IMR-90 (cell line): ENCODE results near the gene FRY. TPM values are rescaled to one million over a fixed set of nuclear protein-coding genes. Genes with fewer than 3 reads are reported as not detected.

Experiments used
- ATAC-seq: fragments of 200-7000 bp; cut with Tn5 transposase; 2 replicates; pipeline ENCODE4 v1.9.1; 2020; ENCODE audit warnings: low read depth, mild to moderate bottlenecking, moderate library complexity
- BruUV-seq: library from RNA; stranded (reverse); fragments of 400-500 nt; replicated peaks from 2 replicates; lab custom pipeline; 2021; lab: Mats Ljungman, UMichigan
- CTCF ChIA-PET: fragments of 300-600 bp; formaldehyde crosslinking; extraction: SDS; loops from one replicate; lab custom pipeline; 2021; ENCODE audit warnings: antibody characterized with exemption; lab: Yijun Ruan, JAX
- POLR2A ChIA-PET: fragments of 300-600 bp; sonication (Branson Sonifier 250); formaldehyde crosslinking; loops from one replicate; lab custom pipeline; 2022; ENCODE audit warnings: antibody characterized with exemption; ENCODE audit not compliant: unreplicated experiment; lab: Charles Lee
- DNase-seq: peaks from one replicate; pipeline ENCODE4 v3.0.0; 2013
- H2AFZ ChIP-seq: replicated peaks from 2 replicates; pipeline ENCODE3; 2013; ENCODE audit warnings: low read length, mild to moderate bottlenecking; ENCODE audit not compliant: poor library complexity
- H2AK5ac ChIP-seq: 2 replicates; pipeline ENCODE4 v1.6.1; 2013; ENCODE audit warnings: low read depth, low read length, inconsistent platforms
- H2AK9ac ChIP-seq: replicated peaks from 2 replicates; pipeline ENCODE3; 2013; ENCODE audit warnings: mild to moderate bottlenecking, low read depth, low read length, moderate library complexity; ENCODE audit not compliant: poor library complexity
- H2BK120ac ChIP-seq: 2 replicates; pipeline ENCODE4 v1.6.1; 2013; ENCODE audit warnings: low read depth, low read length, inconsistent platforms
- H2BK15ac ChIP-seq: 3 replicates; pipeline ENCODE4 v1.6.1; 2013; ENCODE audit warnings: low read depth, low read length, inconsistent platforms
- H2BK20ac ChIP-seq: 2 replicates; pipeline ENCODE4 v1.6.1; 2013; ENCODE audit warnings: low read depth, mild to moderate bottlenecking, inconsistent platforms, low read length, moderate library complexity
- H2BK5ac ChIP-seq: 2 replicates; pipeline ENCODE4 v1.6.1; 2013; ENCODE audit warnings: mild to moderate bottlenecking, low read depth, low read length, inconsistent platforms; ENCODE audit not compliant: poor library complexity, severe bottlenecking
- H3K14ac ChIP-seq: replicated peaks from 2 replicates; pipeline ENCODE4 v1.6.1; 2013; ENCODE audit warnings: low read depth, low read length, inconsistent platforms
- H3K18ac ChIP-seq: 2 replicates; pipeline ENCODE4 v1.6.1; 2013; ENCODE audit warnings: low read depth, low read length, control low read depth
- H3K23ac ChIP-seq: 2 replicates; pipeline ENCODE4 v1.6.1; 2013; ENCODE audit warnings: low read depth, low read length, inconsistent platforms
- H3K27ac ChIP-seq: 2 replicates; pipeline ENCODE4 v1.5.1; 2013; ENCODE audit warnings: mild to moderate bottlenecking, control low read depth, low read length; ENCODE audit not compliant: insufficient read depth
- H3K27me3 ChIP-seq: 2 replicates; pipeline ENCODE4 v1.6.1; 2013; ENCODE audit warnings: low read length; ENCODE audit not compliant: control insufficient read depth, insufficient read depth
- H3K36me3 ChIP-seq: 2 replicates; pipeline ENCODE4 v1.6.1; 2013; ENCODE audit warnings: low read length, mixed read lengths; ENCODE audit not compliant: control insufficient read depth, insufficient read depth
- H3K4ac ChIP-seq: 2 replicates; pipeline ENCODE4 v1.6.1; 2013; ENCODE audit warnings: low read depth, low read length, inconsistent platforms
- H3K4me1 ChIP-seq: 2 replicates; pipeline ENCODE4 v1.6.1; 2013; ENCODE audit warnings: low read length, mixed read lengths; ENCODE audit not compliant: control insufficient read depth, insufficient read depth
- H3K4me2 ChIP-seq: 2 replicates; pipeline ENCODE4 v1.6.1; 2013; ENCODE audit warnings: low read depth, mild to moderate bottlenecking, control low read depth, low read length, moderate library complexity
- H3K4me3 ChIP-seq: 2 replicates; pipeline ENCODE4 v1.5.1; 2013; ENCODE audit warnings: low read depth, mild to moderate bottlenecking, control low read depth, low read length, moderate library complexity; ENCODE audit not compliant: insufficient read depth
- H3K56ac ChIP-seq: 2 replicates; pipeline ENCODE4 v1.6.1; 2013; ENCODE audit warnings: low read length, inconsistent platforms; ENCODE audit not compliant: insufficient read depth; ENCODE audit errors: extremely low read depth
- H3K79me1 ChIP-seq, 2 experiments: 2 replicates each; pipeline ENCODE4 v1.6.1; 2013; ENCODE audit warnings: low read length in 2 of 2, inconsistent platforms in 1 of 2, low read depth in 1 of 2
- H3K9ac ChIP-seq: 2 replicates; pipeline ENCODE4 v1.6.1; 2013; ENCODE audit warnings: low read depth, low read length, control low read depth
- H3K9me1 ChIP-seq: 2 replicates; pipeline ENCODE4 v1.6.1; 2013; ENCODE audit warnings: low read length, inconsistent platforms; ENCODE audit not compliant: insufficient read depth
- H3K9me3 ChIP-seq: 2 replicates; pipeline ENCODE4 v1.6.1; 2013; ENCODE audit warnings: low read length; ENCODE audit not compliant: control insufficient read depth, insufficient read depth
- H4K20me1 ChIP-seq: 2 replicates; pipeline ENCODE4 v1.6.1; 2013; ENCODE audit warnings: low read length, inconsistent platforms; ENCODE audit not compliant: insufficient read depth
- H4K5ac ChIP-seq: 2 replicates; pipeline ENCODE4 v1.6.1; 2013; ENCODE audit warnings: mild to moderate bottlenecking, low read depth, low read length, control low read depth
- H4K8ac ChIP-seq, 2 experiments: 2 replicates each; pipeline ENCODE4 v1.6.1; 2013; ENCODE audit warnings: low read depth in 2 of 2, low read length in 2 of 2, control low read depth in 1 of 2, inconsistent platforms in 1 of 2
- H4K91ac ChIP-seq: 2 replicates; pipeline ENCODE4 v1.6.1; 2013; ENCODE audit warnings: low read depth, low read length, inconsistent platforms; ENCODE audit not compliant: insufficient read depth
- POLR2A ChIP-seq: IDR thresholded peaks from 2 replicates; pipeline ENCODE4 v1.6.1; 2012; ENCODE audit warnings: mild to moderate bottlenecking, low read depth, low read length
- dilution Hi-C: fragments of 300-500 bp; cut with HindIII; formaldehyde crosslinking; loops from one replicate; pipeline ENCODE4 v1.14.3; 2018; ENCODE audit warnings: low sequenced_read_pairs; ENCODE audit not compliant: unreplicated experiment
- in situ Hi-C: fragments of 300-500 bp; cut with MboI; formaldehyde crosslinking; loops from 3 replicates; pipeline ENCODE4 v1.14.3; 2019; ENCODE audit warnings: low sequenced_read_pairs, inconsistent platforms, mixed read lengths
- intact Hi-C: fragments of 100-400 bp; cut with micrococcal nuclease; formaldehyde crosslinking; loops from 2 replicates; pipeline ENCODE4 v1.10.0; 2022
- polyA plus RNA-seq, 3 experiments: library from polyadenylated mRNA; depleted of rRNA; stranded (reverse); fragments of >200 nt; gene quantifications; 2 replicates each; pipeline ENCODE4 v1.2.3, GENCODE V29; 2012; ENCODE audit warnings: low replicate concordance in 1 of 3
- total RNA-seq: library from RNA; depleted of rRNA; stranded (reverse); fragments of >200 nt; gene quantifications from 2 replicates; pipeline ENCODE4 v1.2.3, GENCODE V29; 2012

The FRY gene
- total and polyA plus RNA-seq, 2 of the 4 experiments (the other 2 are of a cell fraction): 3.0 to 4.8 TPM

DNA sequence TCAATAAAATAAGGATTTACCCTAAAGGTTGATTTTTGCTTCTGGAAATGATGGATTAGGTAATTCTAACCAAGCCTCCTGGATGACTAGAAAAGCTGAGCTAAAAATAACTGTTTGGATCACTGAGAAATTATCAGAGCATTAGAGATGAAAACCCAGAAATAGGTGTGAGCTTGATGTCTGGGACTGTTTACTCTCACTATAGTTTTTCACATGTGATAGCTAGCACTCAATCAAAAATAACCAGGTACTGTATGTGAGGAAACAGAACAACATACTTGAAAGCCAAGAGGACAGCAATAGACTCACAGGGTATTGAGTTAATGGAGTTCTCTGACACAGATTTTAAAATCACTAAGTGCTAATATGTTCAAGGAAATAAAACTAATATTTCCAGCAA lies 274.1 kb downstream of the FRY start:
- no peak overlapping the region for H3K27ac ChIP-seq
- no peaks in the 10 kb centered on the region for H3K27me3 ChIP-seq
- H3K79me1 ChIP-seq: no peaks in the 10 kb centered on the region
- no peak overlapping the region for H4K8ac ChIP-seq
- ATAC-seq (no peak), DNase-seq (no peak)
- H3K56ac ChIP-seq: no peak overlapping the region
- H3K9ac ChIP-seq: no peak overlapping the region
- H3K9me1 ChIP-seq: 0 out of 2 replicates have a peak, but pooled peaks cover 2% of the 10 kb centered on the region
- H2BK120ac ChIP-seq: no peak overlapping the region
- dilution Hi-C loops (no loop called here), intact Hi-C loops (loop anchor here (5.0 kb wide), 1 partner anchor 143 kb away; no protein-coding TSS in a partner anchor), in situ Hi-C loops (no loop called here)
- no peak overlapping the region for H3K4me2 ChIP-seq
- no peak overlapping the region for H2BK15ac ChIP-seq
- H3K4ac ChIP-seq: no peak overlapping the region
- H3K14ac ChIP-seq: no peak overlapping the region
- POLR2A ChIA-PET: no interaction called here
- no peak overlapping the region for H3K4me3 ChIP-seq
- TF ChIP-seq POLR2A: no peak
- H2AK9ac ChIP-seq: no peak overlapping the region
- no peak overlapping the region for H2AK5ac ChIP-seq
- BruUV-seq: no TSS peak
- no peak overlapping the region for H2BK20ac ChIP-seq
- no peak overlapping the region for H2BK5ac ChIP-seq
- H4K20me1 ChIP-seq: no peaks in the 10 kb centered on the region
- H3K23ac ChIP-seq: no peak overlapping the region
- CTCF ChIA-PET: interaction anchor here (1.1 to 1.2 kb wide), 2 partner anchors 59 to 359 kb away, joined by 4 read pairs; no protein-coding TSS in a partner anchor
- H4K91ac ChIP-seq: no peak overlapping the region
- no peaks in the 10 kb centered on the region for H3K9me3 ChIP-seq
- H3K36me3 ChIP-seq: no peaks in the 10 kb centered on the region
- no peak overlapping the region for H2AFZ ChIP-seq
- H3K4me1 ChIP-seq: peaks cover 5% of the 10 kb centered on the region
- H3K18ac ChIP-seq: no peak overlapping the region
- no peak overlapping the region for H4K5ac ChIP-seq
